Stomach (tissue), 19 donors: ENCODE measurements around the gene DYNAP. TPM values are rescaled to one million over a fixed set of nuclear protein-coding genes. Genes with fewer than 3 reads are reported as not detected.

Experiments
- DNase-seq, 2 donors: peaks; one replicate each; pipeline versions ENCODE4 v3.0.0 to v3.0.0-alpha.2; 2013 to 2019
- H3K27ac ChIP-seq, 5 donors: fragments of 200-600 bp in 4 of 5; sonication (generic) in 4 of 5; one replicate each; pipeline ENCODE4 v1.5.1; 2013 to 2019; ENCODE audit warnings: mild to moderate bottlenecking in 1 of 5, moderate library complexity in 1 of 5
- H3K27me3 ChIP-seq, 3 donors: fragments of 200-600 bp; sonication (generic); one replicate each; pipeline ENCODE4 v1.5.1; 2017 to 2019; ENCODE audit warnings: mixed run types in 1 of 3
- H3K36me3 ChIP-seq, 4 donors: fragments of 200-600 bp; sonication (generic); 1 replicate in 3 of 4; 2 replicates in 1 of 4; pipeline ENCODE4 v1.5.1; 2016 to 2019
- H3K4me1 ChIP-seq, 4 donors: fragments of 200-600 bp; sonication (generic); one replicate each; pipeline ENCODE4 v1.5.1; 2016 to 2019
- H3K4me3 ChIP-seq, 4 donors: fragments of 200-600 bp; sonication (generic) in 3 of 4; one replicate each; pipeline ENCODE4 v1.5.1; 2016 to 2019; ENCODE audit warnings: mild to moderate bottlenecking in 1 of 4
- H3K9me3 ChIP-seq, 4 donors: fragments of 200-600 bp; sonication (generic); one replicate each; pipeline ENCODE4 v1.5.1; 2016 to 2019
- EP300 ChIP-seq: sonication (generic); formaldehyde crosslinking; IDR thresholded peaks from one replicate; pipeline ENCODE4 v1.6.1; 2017; ENCODE audit warnings: antibody characterized with exemption
- POLR2A ChIP-seq, 4 donors: fragments of 450-650 bp; IDR thresholded peaks; one replicate each; pipeline ENCODE4 v1.6.1; 2016; ENCODE audit warnings: antibody characterized with exemption in 4 of 4, control low read depth in 2 of 4, mild to moderate bottlenecking in 1 of 4, moderate library complexity in 1 of 4
- POLR2AphosphoS5 ChIP-seq, 3 donors: sonication (generic); formaldehyde crosslinking; IDR thresholded peaks; one replicate each; pipeline ENCODE4 v1.6.1; 2016; ENCODE audit warnings: antibody characterized with exemption in 3 of 3
- WGBS, 5 donors: extraction: QIAGEN DNeasy Blood & Tissue Kit in 3 of 5; methylation state at CpG; one replicate each; pipeline versions ENCODE4 v1.1.5 to v1.1.7; 2013 to 2018; 5-methylcytosine and 5-hydroxymethylcytosine counted together
- intact Hi-C: fragments of 100-400 bp; cut with DNase I; formaldehyde crosslinking; loops from one replicate; pipeline ENCODE4 v1.15.1; 2023; ENCODE audit warnings: low total_unique reads
- long read RNA-seq, 10 donors: transcript quantifications; one replicate each; lab custom pipeline, GENCODE V29; 2026
- polyA plus RNA-seq, 3 donors: library from polyadenylated mRNA; stranded (reverse); fragments of 200-250 nt; gene quantifications; one replicate each; pipeline ENCODE4 v1.2.3, GENCODE V29; 2013
- total RNA-seq, 5 donors: library from RNA; depleted of rRNA; stranded (reverse); fragments of >200 nt; gene quantifications; one replicate each; pipeline versions ENCODE4 v1.1.0 to v1.2.3, GENCODE V29; 2014 to 2016
- TF ChIP-seq, protein P1 (sequence below), 7 experiments: fragments of 450-650 bp in 4 of 7; fragments of 200-600 bp in 3 of 7; sonication (generic) in 3 of 7; IDR thresholded peaks; one replicate each; pipeline ENCODE4 v1.5.1; 2016 to 2019; ENCODE audit warnings: antibody characterized with exemption in 7 of 7, control low read depth in 2 of 7, mild to moderate bottlenecking in 1 of 7
- donor health status: healthy with polysubstance abuse.
- donor health status: Bipolar disorder and iron deficiency.
- donor health status: healthy.

DYNAP gene, protein sequence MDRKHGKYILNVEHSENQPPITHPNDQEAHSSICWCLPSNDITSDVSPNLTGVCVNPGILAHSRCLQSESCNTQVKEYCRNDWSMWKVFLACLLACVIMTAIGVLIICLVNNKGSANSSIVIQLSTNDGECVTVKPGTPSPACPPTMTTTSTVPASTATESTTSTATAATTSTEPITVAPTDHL
- total RNA-seq = not detected
- polyA plus RNA-seq = 1 to 10 TPM in 1 of 3 donors, not detected in 2; 3.9 TPM
- long read RNA-seq, donor 1 = 0 reads
- long read RNA-seq, donor 2 = 0 reads
- long read RNA-seq, donor 3 = 0 reads
- long read RNA-seq, donor 4 = 0 reads
- long read RNA-seq, donor 5 = 0 reads
- long read RNA-seq, donor 6 = 0 reads
- long read RNA-seq, donor 7 = 0 reads
- long read RNA-seq, donor 8 = 0 reads
- long read RNA-seq, donor 9 = 0 reads
- long read RNA-seq, donor 10 = 0 reads

- no peaks in the 10 kb centered on the region for H3K27me3 ChIP-seq
- H3K9me3 ChIP-seq = no peaks in the 10 kb centered on the region
- TF ChIP-seq, protein P1, sequence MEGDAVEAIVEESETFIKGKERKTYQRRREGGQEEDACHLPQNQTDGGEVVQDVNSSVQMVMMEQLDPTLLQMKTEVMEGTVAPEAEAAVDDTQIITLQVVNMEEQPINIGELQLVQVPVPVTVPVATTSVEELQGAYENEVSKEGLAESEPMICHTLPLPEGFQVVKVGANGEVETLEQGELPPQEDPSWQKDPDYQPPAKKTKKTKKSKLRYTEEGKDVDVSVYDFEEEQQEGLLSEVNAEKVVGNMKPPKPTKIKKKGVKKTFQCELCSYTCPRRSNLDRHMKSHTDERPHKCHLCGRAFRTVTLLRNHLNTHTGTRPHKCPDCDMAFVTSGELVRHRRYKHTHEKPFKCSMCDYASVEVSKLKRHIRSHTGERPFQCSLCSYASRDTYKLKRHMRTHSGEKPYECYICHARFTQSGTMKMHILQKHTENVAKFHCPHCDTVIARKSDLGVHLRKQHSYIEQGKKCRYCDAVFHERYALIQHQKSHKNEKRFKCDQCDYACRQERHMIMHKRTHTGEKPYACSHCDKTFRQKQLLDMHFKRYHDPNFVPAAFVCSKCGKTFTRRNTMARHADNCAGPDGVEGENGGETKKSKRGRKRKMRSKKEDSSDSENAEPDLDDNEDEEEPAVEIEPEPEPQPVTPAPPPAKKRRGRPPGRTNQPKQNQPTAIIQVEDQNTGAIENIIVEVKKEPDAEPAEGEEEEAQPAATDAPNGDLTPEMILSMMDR (IDR thresholded peaks at IDR 0.05) = no peak
- TF ChIP-seq POLR2AphosphoS5 (IDR thresholded peaks at IDR 0.05) (no peak), POLR2A (IDR thresholded peaks at IDR 0.05) (no peak), EP300 (no peak)
- H3K27ac ChIP-seq = no peak within 1 kb of the TSS
- intact Hi-C loops = no loop called here
- H3K4me3 ChIP-seq = no peak within 1 kb of the TSS
- 81 to 85% (median 83%) methylated on average over 5 of the region's 5 CpGs for WGBS, 5 donors
- H3K4me1 ChIP-seq = peaks cover 0 to 16% (median 0%) of the 10 kb centered on the region in 4 donors
- H3K36me3 ChIP-seq = no peaks in the 10 kb centered on the region
- DNase-seq = no peak
Measured at GRCh38 chr18:54590945-54591344, at the start of gene DYNAP. TSS of gene DYNAP (plus strand) at chr18:54591245. CDS start at chr18:54591283, 38 bp downstream.

GRCh38 chr18:54551590-54551989 is 39.5 kb upstream of the DYNAP start:
- intact Hi-C loops = no loop called here
- Histone ChIP-seq H3K4me1 (no peaks in the 10 kb centered on the region), H3K9me3 (no peaks in the 10 kb centered on the region), H3K27me3 (no peaks in the 10 kb centered on the region), H3K4me3 (no peak overlapping the region), H3K27ac (no peak overlapping the region), H3K36me3 (no peaks in the 10 kb centered on the region)
- DNase-seq = no peak
- 88 to 98% (median 93%) methylated on average over 1 of the region's 1 CpG for WGBS, 5 donors
- TF ChIP-seq EP300 (no peak), POLR2AphosphoS5 (IDR thresholded peaks at IDR 0.05) (no peak), POLR2A (IDR thresholded peaks at IDR 0.05) (no peak)
- TF ChIP-seq, protein P1 (IDR thresholded peaks at IDR 0.05) = no peak

GRCh38 chr18:54555286-54555685 is 35.8 kb upstream of the DYNAP start:
- no peak for DNase-seq
- H3K36me3 ChIP-seq = no peaks in the 10 kb centered on the region
- no peaks in the 10 kb centered on the region for H3K27me3 ChIP-seq
- TF ChIP-seq, protein P1 (IDR thresholded peaks at IDR 0.05) = no peak
- TF ChIP-seq EP300 = no peak
- TF ChIP-seq POLR2A (IDR thresholded peaks at IDR 0.05) = no peak
- TF ChIP-seq POLR2AphosphoS5 (IDR thresholded peaks at IDR 0.05) = no peak
- no peaks in the 10 kb centered on the region for H3K4me1 ChIP-seq
- WGBS, 5 donors = 45 to 79% (median 63%) methylated on average over 2 of the region's 2 CpGs
- H3K9me3 ChIP-seq = no peaks in the 10 kb centered on the region
- H3K27ac ChIP-seq = no peak overlapping the region
- H3K4me3 ChIP-seq = no peak overlapping the region
- intact Hi-C loops = no loop called here

DNA sequence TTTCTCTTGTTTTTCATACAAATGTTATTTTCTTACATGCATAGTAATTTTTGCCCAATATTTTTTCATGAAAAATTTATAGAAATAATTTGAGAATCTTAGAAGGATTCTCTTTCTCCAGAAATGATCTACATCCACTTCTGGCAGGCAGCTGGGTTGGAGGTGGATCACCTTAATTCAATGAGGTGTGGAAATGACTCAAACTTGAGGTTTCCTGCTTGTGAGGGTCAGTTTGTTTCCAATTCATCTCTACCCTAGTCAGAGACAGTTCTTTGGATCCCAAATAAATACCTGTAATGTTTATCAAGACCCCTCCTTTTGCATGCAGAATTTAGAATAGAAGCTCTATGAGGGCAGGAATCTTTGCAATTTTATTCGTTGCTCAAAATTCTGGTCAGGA is 35.0 kb upstream of the DYNAP start:
- TF ChIP-seq POLR2AphosphoS5 (IDR thresholded peaks at IDR 0.05) = no peak
- TF ChIP-seq, protein P1 (IDR thresholded peaks at IDR 0.05) = no peak
- TF ChIP-seq EP300 = no peak
- TF ChIP-seq POLR2A (IDR thresholded peaks at IDR 0.05) = no peak
- Histone ChIP-seq H3K9me3 (no peaks in the 10 kb centered on the region), H3K4me3 (no peak overlapping the region), H3K27me3 (no peaks in the 10 kb centered on the region), H3K4me1 (no peaks in the 10 kb centered on the region), H3K27ac (no peak overlapping the region), H3K36me3 (no peaks in the 10 kb centered on the region)
- intact Hi-C loops = no loop called here
- 34 to 81% (median 78%) methylated on average over 1 of the region's 1 CpG for WGBS, 5 donors
- no peak for DNase-seq
